Smooth muscle cell (in vitro differentiated cells): ENCODE results near the gene MROH2A. TPM values are rescaled to one million over a fixed set of nuclear protein-coding genes. Genes with fewer than 3 reads are reported as not detected.

Experiments
- DNase-seq: peaks from one replicate; lab custom pipeline; 2025; ENCODE audit not compliant: unreplicated experiment; lab: John Stamatoyannopoulos, UW
- H2AFZ ChIP-seq: fragments of 200-600 bp; sonication (generic); 2 replicates; pipeline ENCODE4 v1.6.0; 2016; ENCODE audit warnings: antibody characterized with exemption, low read depth, mild to moderate bottlenecking
- H3F3A ChIP-seq: fragments of 200-600 bp; sonication (generic); 2 replicates; pipeline ENCODE4 v1.6.0; 2017; ENCODE audit warnings: antibody characterized with exemption, low read depth
- H3K27ac ChIP-seq: fragments of 200-600 bp; sonication (generic); 2 replicates; pipeline ENCODE4 v1.5.1; 2016; ENCODE audit warnings: low read depth, mild to moderate bottlenecking
- H3K27me3 ChIP-seq: fragments of 200-600 bp; sonication (generic); 2 replicates; pipeline ENCODE4 v1.6.1; 2016; ENCODE audit warnings: low read depth, mild to moderate bottlenecking
- H3K36me3 ChIP-seq: fragments of 200-600 bp; sonication (generic); 2 replicates; pipeline ENCODE4 v1.5.1; 2016; ENCODE audit warnings: low read depth
- H3K4me1 ChIP-seq: fragments of 200-600 bp; sonication (generic); 2 replicates; pipeline ENCODE4 v1.5.1; 2016; ENCODE audit warnings: low read depth
- H3K4me2 ChIP-seq: fragments of 200-600 bp; sonication (generic); 2 replicates; pipeline ENCODE4 v1.6.0; 2016; ENCODE audit warnings: mild to moderate bottlenecking
- H3K4me3 ChIP-seq: fragments of 200-600 bp; sonication (generic); 2 replicates; pipeline ENCODE4 v1.5.1; 2016; ENCODE audit warnings: mild to moderate bottlenecking
- H3K79me2 ChIP-seq: fragments of 200-600 bp; sonication (generic); 2 replicates; pipeline ENCODE4 v1.6.0; 2016; ENCODE audit warnings: low read depth, mild to moderate bottlenecking
- H3K9ac ChIP-seq: fragments of 200-600 bp; sonication (generic); 2 replicates; pipeline ENCODE4 v1.6.0; 2016; ENCODE audit warnings: low read depth
- H3K9me3 ChIP-seq: fragments of 200-600 bp; sonication (generic); replicated peaks from 2 replicates; pipeline ENCODE4 v1.5.1; 2016; ENCODE audit warnings: low read depth
- H4K20me1 ChIP-seq: fragments of 200-600 bp; sonication (generic); 2 replicates; pipeline ENCODE4 v1.6.0; 2016; ENCODE audit warnings: low read depth
- CTCF ChIP-seq: fragments of 200-600 bp; sonication (generic); IDR thresholded peaks from 2 replicates; pipeline ENCODE4 v1.5.1; 2017; ENCODE audit warnings: borderline replicate concordance, mild to moderate bottlenecking, antibody characterized with exemption; ENCODE audit not compliant: insufficient read depth, poor library complexity, severe bottlenecking
- WGBS: methylation state at CpG from one replicate; pipeline ENCODE4 v1.1.7; 2016; ENCODE audit warnings: low lambda C conversion rate; 5-methylcytosine and 5-hydroxymethylcytosine counted together
- polyA plus RNA-seq: library from polyadenylated mRNA; unstranded; fragments of >200 nt; fragmentation: Nextera tagmentation; extraction: Ambion mirVana; gene quantifications from 2 replicates; pipeline ENCODE4 v1.2.1, GENCODE V29; 2016
- total RNA-seq: library from RNA; depleted of rRNA; stranded (reverse); fragments of >200 nt; gene quantifications from 2 replicates; pipeline ENCODE4 v1.2.3, GENCODE V29; 2014

The MROH2A gene
- total and polyA plus RNA-seq, 2 experiments from 2014 or later: not detected

GRCh38 chr2:233835230-233836186 lies 57.4 kb downstream of the MROH2A start:
- no peak overlapping the region for H3K9ac ChIP-seq
- H2AFZ ChIP-seq: no peak overlapping the region
- no peaks in the 10 kb centered on the region for H3K27me3 ChIP-seq
- H3K36me3 ChIP-seq: no peaks in the 10 kb centered on the region
- H3F3A ChIP-seq: no peaks in the 10 kb centered on the region
- peaks cover 7% of the 10 kb centered on the region for H3K4me1 ChIP-seq
- H4K20me1 ChIP-seq: no peaks in the 10 kb centered on the region
- H3K9me3 ChIP-seq: no peaks in the 10 kb centered on the region
- H3K4me3 ChIP-seq: no peak overlapping the region
- DNase-seq: no peak
- TF ChIP-seq CTCF: no peak
- H3K4me2 ChIP-seq: no peak overlapping the region
- no peaks in the 10 kb centered on the region for H3K79me2 ChIP-seq
- no peak overlapping the region for H3K27ac ChIP-seq
- 97% methylated on average over 14 of the region's 14 CpGs for WGBS

DNA sequence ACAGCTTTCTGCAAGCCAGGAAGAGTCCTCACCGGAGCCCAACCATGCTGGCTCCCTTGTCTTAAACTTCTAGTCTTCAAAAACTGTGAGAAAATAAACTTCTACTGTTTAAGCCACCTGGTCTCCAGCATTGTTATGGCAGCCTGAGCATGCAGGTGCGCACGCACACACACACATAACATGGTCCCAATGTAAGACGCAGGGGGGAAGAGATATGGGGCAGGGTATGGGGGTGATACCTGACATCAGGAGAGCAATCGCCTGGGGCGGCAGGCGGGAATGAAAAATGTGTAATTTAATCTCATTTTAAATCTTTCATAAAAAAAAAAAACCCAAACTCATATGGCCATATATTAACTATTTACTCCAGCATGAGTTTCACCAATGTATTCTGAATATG lies 58.2 kb downstream of the MROH2A start:
- Histone ChIP-seq H3K27me3 (no peaks in the 10 kb centered on the region), H3K79me2 (no peaks in the 10 kb centered on the region), H3K36me3 (no peaks in the 10 kb centered on the region), H2AFZ (no peak overlapping the region), H3K9me3 (no peaks in the 10 kb centered on the region), H3K4me2 (no peak overlapping the region), H3K27ac (no peak overlapping the region), H4K20me1 (no peaks in the 10 kb centered on the region), H3K4me1 (peaks cover 7% of the 10 kb centered on the region), H3K4me3 (no peak overlapping the region), H3K9ac (no peak overlapping the region), H3F3A (no peaks in the 10 kb centered on the region)
- WGBS: 97% methylated on average over 7 of the region's 7 CpGs
- no peak for TF ChIP-seq CTCF
- no peak for DNase-seq

- Histone ChIP-seq H3K27ac (no peak overlapping the region), H3K79me2 (no peaks in the 10 kb centered on the region), H3K9ac (no peak overlapping the region), H3K9me3 (no peaks in the 10 kb centered on the region), H3F3A (no peaks in the 10 kb centered on the region), H3K36me3 (no peaks in the 10 kb centered on the region), H2AFZ (no peak overlapping the region), H3K4me1 (peaks cover 5% of the 10 kb centered on the region), H4K20me1 (no peaks in the 10 kb centered on the region), H3K27me3 (no peaks in the 10 kb centered on the region), H3K4me2 (no peak overlapping the region), H3K4me3 (no peak overlapping the region)
- 91% methylated on average over 9 of the region's 9 CpGs for WGBS
- TF ChIP-seq CTCF: no peak
- DNase-seq: no peak
Observed at GRCh38 chr2:233837694-233838229, 59.6 kb downstream of the MROH2A start.

GRCh38 chr2:233838251-233838650 lies 60.1 kb downstream of the MROH2A start:
- H4K20me1 ChIP-seq: no peaks in the 10 kb centered on the region
- no peak overlapping the region for H3K4me3 ChIP-seq
- DNase-seq: no peak
- no peaks in the 10 kb centered on the region for H3F3A ChIP-seq
- H3K79me2 ChIP-seq: no peaks in the 10 kb centered on the region
- peaks cover under 1% of the 10 kb centered on the region for H3K4me1 ChIP-seq
- H3K27ac ChIP-seq: no peak overlapping the region
- H3K9me3 ChIP-seq: no peaks in the 10 kb centered on the region
- TF ChIP-seq CTCF: no peak
- no peaks in the 10 kb centered on the region for H3K36me3 ChIP-seq
- 96% methylated on average over 7 of the region's 7 CpGs for WGBS
- H2AFZ ChIP-seq: no peak overlapping the region
- H3K9ac ChIP-seq: no peak overlapping the region
- no peak overlapping the region for H3K4me2 ChIP-seq
- H3K27me3 ChIP-seq: no peaks in the 10 kb centered on the region
